GM18858 (cell line): ENCODE data around the gene LCE2A.

ENCODE experiments used
- ATAC-seq: cut with Tn5 transposase; IDR thresholded peaks from one replicate; pipeline ENCODE4 v1.9.1; 2021; ENCODE audit not compliant: unreplicated experiment

The LCE2A gene

GRCh38 chr1:152741656-152742055 is 43.5 kb downstream of the LCE2A start:
- no peak for ATAC-seq

- ATAC-seq: no peak
These were observed 45.4 kb downstream of the LCE2A start for GRCh38 chr1:152743371-152744145.

GRCh38 chr1:152745289-152745704 is 47.2 kb downstream of the LCE2A start:
- no peak for ATAC-seq

GRCh38 chr1:152745765-152746444 is 47.8 kb downstream of the LCE2A start:
- ATAC-seq: no peak

- ATAC-seq: no peak
These were observed 49.7 kb downstream of the LCE2A start for GRCh38 chr1:152747831-152748230.
